Neural cell (in vitro differentiated cells): ENCODE data around the gene GFI1. TPM values are rescaled to one million over a fixed set of nuclear protein-coding genes. Genes with fewer than 3 reads are reported as not detected.

Source experiments
- H2AFZ ChIP-seq: fragments of 200-600, 300-800 bp; sonication (generic), shearing (Covaris generic); 2 replicates; pipeline ENCODE4 v1.6.0; 2014; ENCODE audit warnings: low read depth, mild to moderate bottlenecking, antibody characterized with exemption, low read length, moderate library complexity
- H3F3A ChIP-seq: fragments of 200-600 bp; shearing (Covaris generic); 2 replicates; pipeline ENCODE4 v1.6.1; 2016; ENCODE audit warnings: mild to moderate bottlenecking, moderate library complexity, mixed read lengths, antibody characterized with exemption, low read length; ENCODE audit not compliant: insufficient read depth, poor library complexity, severe bottlenecking
- H3K27ac ChIP-seq: fragments of 200-600, 300-800 bp; sonication (generic), shearing (Covaris generic); 2 replicates; pipeline ENCODE4 v1.5.1; 2014; ENCODE audit warnings: mild to moderate bottlenecking, low read length, moderate library complexity
- H3K27me3 ChIP-seq: fragments of 300-800, 200-600 bp; sonication (generic), shearing (Covaris generic); 2 replicates; pipeline ENCODE4 v1.6.0; 2014; ENCODE audit warnings: mild to moderate bottlenecking, low read depth, low read length, moderate library complexity; ENCODE audit not compliant: insufficient read depth
- H3K36me3 ChIP-seq: fragments of 300-800, 200-600 bp; sonication (generic), shearing (Covaris generic); 2 replicates; pipeline ENCODE4 v1.5.1; 2014; ENCODE audit warnings: mild to moderate bottlenecking, antibody characterized with exemption, low read length, moderate library complexity; ENCODE audit not compliant: insufficient read depth
- H3K4me2 ChIP-seq: fragments of 300-800, 200-600 bp; sonication (generic), shearing (Covaris generic); 2 replicates; pipeline ENCODE4 v1.6.0; 2014; ENCODE audit warnings: mild to moderate bottlenecking, low read length
- H3K4me3 ChIP-seq: fragments of 300-800, 200-600 bp; sonication (generic), shearing (Covaris generic); 2 replicates; pipeline ENCODE4 v1.5.1; 2014; ENCODE audit warnings: mild to moderate bottlenecking, low read length, moderate library complexity
- H3K79me2 ChIP-seq: fragments of 200-600 bp; shearing (Covaris generic); replicated peaks from 2 replicates; pipeline ENCODE4 v1.6.0; 2014; ENCODE audit warnings: mild to moderate bottlenecking, low read length, moderate library complexity; ENCODE audit not compliant: insufficient read depth
- H3K9ac ChIP-seq: fragments of 300-800, 200-600 bp; sonication (generic), shearing (Covaris generic); 2 replicates; pipeline ENCODE4 v1.6.1; 2016; ENCODE audit warnings: mild to moderate bottlenecking, low read length, mixed read lengths
- H3K9me2 ChIP-seq: fragments of 200-600 bp; shearing (Covaris generic); 2 replicates; pipeline ENCODE4 v1.6.1; 2016; ENCODE audit warnings: mild to moderate bottlenecking, low read length, mixed read lengths; ENCODE audit not compliant: insufficient read depth
- H3K9me3 ChIP-seq: fragments of 200-600, 300-800 bp; sonication (generic), shearing (Covaris generic); 2 replicates; pipeline ENCODE4 v1.6.1; 2016; ENCODE audit warnings: mild to moderate bottlenecking, mixed run types, low read length, moderate library complexity, mixed read lengths
- H4K20me1 ChIP-seq: fragments of 200-600 bp; shearing (Covaris generic); 2 replicates; pipeline ENCODE4 v1.6.1; 2016; ENCODE audit warnings: mild to moderate bottlenecking, mixed run types; ENCODE audit not compliant: insufficient read depth
- CTCF ChIP-seq: fragments of 450-650 bp; IDR thresholded peaks from 2 replicates; pipeline ENCODE4 v1.5.1; 2014; ENCODE audit warnings: antibody characterized with exemption, mild to moderate bottlenecking, moderate library complexity; ENCODE audit not compliant: poor library complexity, severe bottlenecking
- EP300 ChIP-seq: fragments of 450-650 bp; conservative IDR thresholded peaks from 2 replicates; pipeline ENCODE4 v1.6.1; 2014; ENCODE audit warnings: antibody characterized with exemption, mild to moderate bottlenecking, moderate library complexity; ENCODE audit not compliant: poor library complexity, severe bottlenecking
- EZH2 ChIP-seq: fragments of 200-600, 300-800 bp; shearing (Covaris generic), sonication (generic); IDR thresholded peaks from 2 replicates; pipeline ENCODE4 v1.6.1; 2014; ENCODE audit warnings: antibody characterized with exemption, low read length, borderline replicate concordance, mild to moderate bottlenecking; ENCODE audit not compliant: insufficient read depth, poor library complexity, severe bottlenecking
- MXI1 ChIP-seq: fragments of 450-650 bp; conservative IDR thresholded peaks from 2 replicates; pipeline ENCODE4 v1.6.1; 2014; ENCODE audit warnings: antibody characterized with exemption, mild to moderate bottlenecking; ENCODE audit not compliant: poor library complexity, severe bottlenecking
- POLR2AphosphoS5 ChIP-seq: IDR thresholded peaks from 2 replicates; pipeline ENCODE4 v1.6.1; 2012
- REST ChIP-seq: IDR thresholded peaks from 2 replicates; pipeline ENCODE4 v1.6.1; 2012; ENCODE audit warnings: borderline replicate concordance
- SMC3 ChIP-seq: fragments of 450-650 bp; conservative IDR thresholded peaks from 2 replicates; pipeline ENCODE4 v1.6.1; 2014; ENCODE audit warnings: antibody characterized with exemption, mild to moderate bottlenecking, moderate library complexity; ENCODE audit not compliant: poor library complexity
- TAF1 ChIP-seq: IDR thresholded peaks from 2 replicates; pipeline ENCODE4 v1.6.1; 2012; ENCODE audit warnings: low read depth
- polyA plus RNA-seq: library from polyadenylated mRNA; depleted of rRNA; stranded (reverse); fragments of >200 nt; gene quantifications from 2 replicates; pipeline ENCODE4 v1.2.3, GENCODE V29; 2014

GFI1 gene
- polyA plus RNA-seq, 1 donor from 2014 or later = not detected

GRCh38 chr1:92502247-92502646, 15.5 kb upstream of the GFI1 start:
- no peaks in the 10 kb centered on the region for H4K20me1 ChIP-seq
- no peaks in the 10 kb centered on the region for H3K79me2 ChIP-seq
- no peaks in the 10 kb centered on the region for H3K27me3 ChIP-seq
- H3K27ac ChIP-seq = no peak overlapping the region
- H3F3A ChIP-seq = no peaks in the 10 kb centered on the region
- H3K9ac ChIP-seq = no peak overlapping the region
- TF ChIP-seq POLR2AphosphoS5 = no peak
- TF ChIP-seq TAF1 = no peak
- no peak for TF ChIP-seq CTCF
- H3K9me2 ChIP-seq = no peaks in the 10 kb centered on the region
- H3K36me3 ChIP-seq = no peaks in the 10 kb centered on the region
- H3K9me3 ChIP-seq = no peaks in the 10 kb centered on the region
- H2AFZ ChIP-seq = no peak overlapping the region
- H3K4me3 ChIP-seq = no peak overlapping the region
- H3K4me2 ChIP-seq = no peak overlapping the region

- no peak overlapping the region for H3K4me2 ChIP-seq
- H2AFZ ChIP-seq = no peak overlapping the region
- H3K9me3 ChIP-seq = no peaks in the 10 kb centered on the region
- no peak overlapping the region for H3K9ac ChIP-seq
- no peaks in the 10 kb centered on the region for H3K27me3 ChIP-seq
- no peaks in the 10 kb centered on the region for H3K9me2 ChIP-seq
- H3K36me3 ChIP-seq = no peaks in the 10 kb centered on the region
- H3K79me2 ChIP-seq = no peaks in the 10 kb centered on the region
- no peak overlapping the region for H3K4me3 ChIP-seq
- H4K20me1 ChIP-seq = no peaks in the 10 kb centered on the region
- H3F3A ChIP-seq = no peaks in the 10 kb centered on the region
- TF ChIP-seq REST (no peak), EP300 (no peak), CTCF (no peak)
- no peak overlapping the region for H3K27ac ChIP-seq
Observed at GRCh38 chr1:92500552-92500951, 13.8 kb upstream of the GFI1 start.

GRCh38 chr1:92495392-92496063, 8.8 kb upstream of the GFI1 start:
- no peaks in the 10 kb centered on the region for H3K36me3 ChIP-seq
- no peaks in the 10 kb centered on the region for H4K20me1 ChIP-seq
- H3K4me3 ChIP-seq = no peak overlapping the region
- H3K79me2 ChIP-seq = no peaks in the 10 kb centered on the region
- no peaks in the 10 kb centered on the region for H3F3A ChIP-seq
- H3K4me2 ChIP-seq = no peak overlapping the region
- H3K9ac ChIP-seq = no peak overlapping the region
- no peak overlapping the region for H2AFZ ChIP-seq
- H3K27ac ChIP-seq = no peak overlapping the region
- H3K9me3 ChIP-seq = no peaks in the 10 kb centered on the region
- H3K27me3 ChIP-seq = peaks cover 9% of the 10 kb centered on the region
- no peaks in the 10 kb centered on the region for H3K9me2 ChIP-seq
- TF ChIP-seq SMC3 (no peak), REST (no peak), EZH2 (no peak), POLR2AphosphoS5 (no peak), CTCF (no peak), MXI1 (no peak)
